Measurements from ENCODE around the gene GCH1.
"Not testable (repeated sequence)": the region's sequence is repeated elsewhere in the genome, so short reads cannot be mapped to it uniquely, and the experiment has no call there.

Gene GCH1, protein sequence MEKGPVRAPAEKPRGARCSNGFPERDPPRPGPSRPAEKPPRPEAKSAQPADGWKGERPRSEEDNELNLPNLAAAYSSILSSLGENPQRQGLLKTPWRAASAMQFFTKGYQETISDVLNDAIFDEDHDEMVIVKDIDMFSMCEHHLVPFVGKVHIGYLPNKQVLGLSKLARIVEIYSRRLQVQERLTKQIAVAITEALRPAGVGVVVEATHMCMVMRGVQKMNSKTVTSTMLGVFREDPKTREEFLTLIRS

GRCh38 chr14:54902521-54903420 is at the start of gene GCH1:
Gene GCH1 (minus strand): TSS chr14:54902826. CDS start chr14:54902663, 163 bp downstream.
- DNase-seq, result no peak

DNA sequence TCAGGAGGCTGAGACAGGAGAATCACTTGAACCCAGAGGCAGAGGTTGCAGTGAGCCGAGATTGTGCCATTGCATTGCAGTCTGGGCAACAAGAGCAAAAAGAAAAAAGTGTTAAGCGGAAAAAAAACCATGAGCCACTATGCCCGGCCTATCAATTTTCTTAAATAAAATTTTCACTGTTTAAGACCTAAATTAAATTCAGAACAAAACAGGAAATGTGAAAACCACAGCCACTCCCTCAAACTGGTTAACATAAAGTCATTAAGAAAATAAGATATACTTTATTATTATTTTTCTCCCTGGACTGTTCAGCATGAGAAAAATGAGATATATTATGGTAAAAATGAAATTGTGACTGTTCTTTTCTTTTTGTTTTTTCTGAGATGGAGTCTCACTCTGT is 44.6 kb upstream of the GCH1 start:
- DNase-seq, result no peak

- DNase-seq, result no peak
Observed at GRCh38 chr14:54946500-54946899, 43.9 kb upstream of the GCH1 start.

DNA sequence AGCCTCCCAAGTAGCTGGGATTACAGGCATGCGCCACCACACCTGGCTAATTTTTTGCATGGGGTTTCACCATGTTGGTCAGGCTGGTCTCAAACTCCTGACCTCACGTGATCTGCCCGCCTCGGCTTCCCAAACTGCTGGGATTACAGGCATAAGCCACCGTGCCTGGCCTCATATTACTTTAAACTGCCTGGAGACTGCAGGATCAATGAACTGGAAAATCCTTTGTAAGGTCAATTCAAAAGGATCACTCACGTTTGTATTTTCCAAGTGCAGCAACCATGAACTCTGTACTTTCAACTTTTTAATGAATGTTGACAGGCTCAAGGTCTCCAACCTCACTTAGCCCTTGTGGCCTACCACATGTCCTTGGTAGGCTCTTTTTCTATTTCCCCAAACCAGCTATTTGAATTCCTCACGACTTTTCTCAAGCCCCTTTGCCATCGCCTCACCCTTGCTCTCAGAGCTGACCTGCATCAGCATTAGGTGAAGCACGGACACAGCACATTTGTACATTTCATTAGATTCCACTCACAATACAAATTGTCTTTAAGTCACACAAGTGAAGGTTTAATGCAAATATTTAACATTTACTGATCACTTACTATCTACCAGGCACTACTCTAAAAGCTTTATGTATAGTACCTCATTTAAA is 42.2 kb upstream of the GCH1 start:
- no peak for DNase-seq

GRCh38 chr14:54942913-54943312 is 40.3 kb upstream of the GCH1 start:
- DNase-seq, result no peak

- DNase-seq, result no peak
Observed at GRCh38 chr14:54936816-54937215, 34.2 kb upstream of the GCH1 start.

- no peak for DNase-seq
Observed at GRCh38 chr14:54935958-54936357, 33.3 kb upstream of the GCH1 start.

DNA sequence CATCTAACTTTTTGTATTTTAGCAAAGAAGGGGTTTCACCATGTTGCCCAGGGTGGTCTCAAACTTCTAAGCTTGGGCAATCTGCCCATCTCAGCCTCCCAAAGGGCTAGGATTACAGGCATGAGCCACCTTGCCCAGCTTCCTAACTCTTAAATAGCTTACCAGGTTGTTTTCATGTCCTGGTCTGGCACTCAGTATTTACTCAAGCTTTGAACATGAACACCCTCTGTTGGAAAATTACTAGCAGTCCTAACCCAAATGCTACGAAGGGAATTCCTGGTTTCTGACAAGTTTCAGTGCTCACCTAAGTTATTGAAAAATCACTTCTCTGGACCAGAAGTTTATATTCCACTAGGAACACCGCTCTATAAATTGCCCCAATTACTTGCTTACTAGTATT is 32.5 kb upstream of the GCH1 start:
- no peak for DNase-seq

- no peak for DNase-seq
Observed at GRCh38 chr14:54933006-54933405, 30.4 kb upstream of the GCH1 start.

- no peak for DNase-seq
Observed at GRCh38 chr14:54931598-54932340, 29.1 kb upstream of the GCH1 start.

- no peak for DNase-seq
Observed at GRCh38 chr14:54931101-54931500, 28.5 kb upstream of the GCH1 start.

DNA sequence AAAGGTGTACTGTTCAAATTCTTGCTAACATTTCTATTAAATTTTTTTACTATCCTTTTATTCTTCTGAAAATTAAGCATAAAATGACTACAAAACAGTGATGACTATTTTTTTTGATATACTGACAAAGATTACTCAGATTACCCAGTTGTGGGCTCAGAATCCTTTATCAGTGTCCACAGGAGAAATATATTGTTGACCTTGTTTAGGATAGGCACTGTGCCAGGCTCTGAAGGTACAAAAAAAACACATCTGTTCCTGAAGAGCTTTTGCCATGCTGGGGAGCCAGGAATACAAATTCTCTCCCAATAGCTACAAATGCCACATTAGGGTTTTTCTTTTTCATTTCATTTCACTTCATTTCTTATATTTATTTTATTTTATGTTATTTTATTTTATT is 26.9 kb upstream of the GCH1 start:
- DNase-seq, result no peak

DNA sequence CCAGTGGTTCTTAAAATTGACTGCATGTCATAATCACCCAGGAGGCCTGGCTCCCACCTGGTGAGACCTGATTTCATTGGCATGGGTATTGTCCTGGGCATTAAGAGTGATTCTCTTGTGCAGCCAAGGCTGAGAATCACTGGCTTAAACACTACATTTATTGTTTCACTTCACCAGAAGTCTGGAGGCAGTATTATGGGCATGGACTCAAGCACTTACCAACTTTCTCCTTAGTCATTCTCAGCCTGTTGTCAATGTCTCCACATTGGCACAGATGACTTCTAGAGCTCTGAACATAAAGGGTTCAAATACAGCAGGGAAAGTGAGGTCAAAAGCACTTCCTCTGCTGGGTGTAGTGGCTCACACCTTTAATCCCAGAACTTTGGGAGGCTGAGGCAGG is 25.6 kb upstream of the GCH1 start:
- no peak for DNase-seq

DNA sequence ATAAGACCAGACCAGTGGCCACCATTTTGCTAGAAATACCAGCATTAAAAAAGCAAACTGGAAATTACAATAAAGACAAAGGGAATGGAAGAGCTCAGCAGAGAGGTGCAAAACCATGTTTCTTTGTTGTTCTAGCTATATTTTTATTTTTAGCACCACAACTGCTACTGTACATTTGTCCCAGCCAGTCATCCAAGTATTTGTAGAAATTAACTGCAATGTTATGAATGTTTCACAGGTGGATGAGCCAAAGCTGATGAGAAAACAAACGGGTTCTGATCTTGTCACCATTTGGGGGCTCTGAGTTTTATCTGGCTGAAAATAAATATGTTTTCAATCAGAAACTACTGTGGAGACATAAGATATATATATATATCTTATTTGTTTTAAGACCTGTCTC is 24.9 kb upstream of the GCH1 start:
- DNase-seq, result no peak

DNA sequence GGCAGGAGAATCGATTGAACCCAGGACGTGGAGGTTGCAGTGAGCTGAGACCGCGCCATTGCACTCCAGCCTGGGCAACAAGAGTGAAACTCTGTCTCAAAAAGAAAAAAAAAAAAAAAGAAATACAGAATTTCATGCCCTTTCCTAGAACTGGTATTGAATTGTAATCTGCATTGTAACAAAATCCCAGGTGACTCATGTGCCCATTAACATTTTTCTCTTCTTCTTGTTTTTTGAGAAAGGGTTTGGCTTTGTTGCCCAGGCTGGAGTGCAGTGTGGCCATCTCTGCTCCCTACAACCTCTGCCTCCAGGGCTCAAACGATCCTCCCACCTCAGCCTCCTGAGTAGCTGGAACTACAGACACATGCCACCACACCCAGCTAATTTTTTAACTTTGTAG is 23.9 kb upstream of the GCH1 start:
- not testable (repeated sequence) for DNase-seq

DNA sequence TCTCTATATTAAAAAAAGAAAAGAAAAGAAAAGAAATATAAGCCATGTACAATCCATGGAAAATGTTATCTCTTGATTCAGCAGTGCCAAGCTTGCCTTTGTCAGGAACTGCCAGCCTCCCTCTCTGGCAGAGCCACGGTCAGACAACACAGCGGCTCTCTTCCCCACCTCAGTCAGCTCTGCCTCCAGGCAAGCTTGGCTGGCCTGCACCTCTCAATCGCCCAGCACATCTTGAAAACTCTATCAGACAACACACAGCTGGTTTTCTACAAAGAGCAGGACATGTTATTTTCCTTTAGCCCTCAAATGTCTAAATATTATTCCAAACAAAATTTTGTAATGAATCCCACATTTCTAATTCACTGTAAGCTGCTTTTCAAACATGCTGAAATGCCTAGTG is 20.0 kb upstream of the GCH1 start:
- no peak for DNase-seq

DNA sequence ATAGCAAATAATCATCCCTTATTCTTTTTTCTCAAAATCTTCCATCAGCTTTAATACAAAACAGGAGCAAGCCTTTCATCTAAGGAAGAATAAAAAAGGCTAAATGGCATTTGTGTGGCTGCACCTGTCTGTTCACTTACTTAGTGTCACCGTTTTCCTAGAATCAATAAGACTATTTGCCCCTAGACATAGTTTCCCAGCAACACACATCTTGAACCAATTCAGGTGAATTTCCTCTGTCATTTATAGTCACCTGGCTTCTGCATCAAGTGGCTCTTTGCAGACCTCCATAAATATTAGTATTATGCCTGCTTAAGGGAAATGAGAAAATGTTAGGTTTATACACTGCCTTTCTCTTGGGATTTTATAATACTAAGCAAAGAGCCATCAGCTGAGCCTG is 17.4 kb upstream of the GCH1 start:
- no peak for DNase-seq

- no peak for DNase-seq
Observed at GRCh38 chr14:54919330-54919729, 16.7 kb upstream of the GCH1 start.

- DNase-seq, result no peak
Observed at GRCh38 chr14:54918427-54918826, 15.8 kb upstream of the GCH1 start.

- DNase-seq, result no peak
Observed at GRCh38 chr14:54916101-54916500, 13.5 kb upstream of the GCH1 start.

- DNase-seq, result no peak
Observed at GRCh38 chr14:54909817-54910558, 7.4 kb upstream of the GCH1 start.

- not testable (repeated sequence) for DNase-seq
Observed at GRCh38 chr14:54908973-54909372, 6.3 kb upstream of the GCH1 start.
